Mucosa of stomach (tissue), 1 donor: ENCODE results near the gene EXOC3.

Experiments used
- H3K27me3 ChIP-seq: one replicate; pipeline ENCODE4 v1.7.0; 2013; ENCODE audit warnings: mild to moderate bottlenecking, low read length; ENCODE audit not compliant: control insufficient read depth, insufficient read depth
- H3K36me3 ChIP-seq: one replicate; pipeline ENCODE4 v1.7.0; 2013; ENCODE audit warnings: low read length; ENCODE audit not compliant: control insufficient read depth, insufficient read depth
- H3K4me1 ChIP-seq: one replicate; pipeline ENCODE4 v1.7.0; 2013; ENCODE audit warnings: mild to moderate bottlenecking, low read length; ENCODE audit not compliant: control insufficient read depth, insufficient read depth
- H3K4me3 ChIP-seq: one replicate; pipeline ENCODE4 v1.7.0; 2013; ENCODE audit warnings: low read length
- H3K9ac ChIP-seq: one replicate; pipeline ENCODE4 v1.7.0; 2013; ENCODE audit warnings: mild to moderate bottlenecking, low read length, moderate library complexity
- H3K9me3 ChIP-seq: one replicate; pipeline ENCODE4 v1.7.0; 2013; ENCODE audit warnings: mild to moderate bottlenecking, low read length, moderate library complexity; ENCODE audit not compliant: control insufficient read depth
- donor health status: Pancreatic carcinoma.

EXOC3 gene

GRCh38 chr5:494667-495255 lies 51.8 kb downstream of the EXOC3 start:
- Histone ChIP-seq H3K36me3 (no peaks in the 10 kb centered on the region), H3K9me3 (no peaks in the 10 kb centered on the region), H3K4me1 (no peaks in the 10 kb centered on the region), H3K4me3 (no peak overlapping the region), H3K27me3 (peaks cover 9% of the 10 kb centered on the region), H3K9ac (no peak overlapping the region)

- Histone ChIP-seq H3K4me1 (no peaks in the 10 kb centered on the region), H3K4me3 (no peak overlapping the region), H3K27me3 (peaks cover 10% of the 10 kb centered on the region), H3K9ac (no peak overlapping the region), H3K9me3 (no peaks in the 10 kb centered on the region), H3K36me3 (no peaks in the 10 kb centered on the region)
Measured at GRCh38 chr5:496028-496427, 53.1 kb downstream of the EXOC3 start.

- no peaks in the 10 kb centered on the region for H3K4me1 ChIP-seq
- H3K36me3 ChIP-seq, result no peaks in the 10 kb centered on the region
- no peaks in the 10 kb centered on the region for H3K9me3 ChIP-seq
- no peak overlapping the region for H3K9ac ChIP-seq
- peaks cover 19% of the 10 kb centered on the region for H3K27me3 ChIP-seq
- H3K4me3 ChIP-seq, result no peak overlapping the region
Measured at GRCh38 chr5:497090-497700, 54.2 kb downstream of the EXOC3 start.

- peaks cover 16% of the 10 kb centered on the region for H3K27me3 ChIP-seq
Measured at GRCh38 chr5:497871-498509, 55.0 kb downstream of the EXOC3 start.

GRCh38 chr5:499233-500209 lies 56.5 kb downstream of the EXOC3 start:
- peaks cover 18% of the 10 kb centered on the region for H3K27me3 ChIP-seq
- no peak overlapping the region for H3K9ac ChIP-seq
- H3K4me1 ChIP-seq, result no peaks in the 10 kb centered on the region
- no peaks in the 10 kb centered on the region for H3K36me3 ChIP-seq
- H3K9me3 ChIP-seq, result no peaks in the 10 kb centered on the region
- H3K4me3 ChIP-seq, result no peak overlapping the region

More at GRCh38 chr5:497871-498509, 55.0 kb downstream of the EXOC3 start:
- Histone ChIP-seq H3K9me3 (no peaks in the 10 kb centered on the region), H3K9ac (no peak overlapping the region), H3K36me3 (no peaks in the 10 kb centered on the region), H3K4me1 (no peaks in the 10 kb centered on the region), H3K4me3 (no peak overlapping the region)

- no peaks in the 10 kb centered on the region for H3K36me3 ChIP-seq
- no peak overlapping the region for H3K4me3 ChIP-seq
- no peaks in the 10 kb centered on the region for H3K9me3 ChIP-seq
- H3K27me3 ChIP-seq, result peaks cover 18% of the 10 kb centered on the region
- no peaks in the 10 kb centered on the region for H3K4me1 ChIP-seq
- H3K9ac ChIP-seq, result no peak overlapping the region
Measured at GRCh38 chr5:500491-500890, 57.5 kb downstream of the EXOC3 start.

GRCh38 chr5:501105-501830 lies 58.3 kb downstream of the EXOC3 start:
- Histone ChIP-seq H3K36me3 (no peaks in the 10 kb centered on the region), H3K9ac (no peak overlapping the region), H3K9me3 (no peaks in the 10 kb centered on the region), H3K4me1 (peaks cover 6% of the 10 kb centered on the region), H3K4me3 (no peak overlapping the region), H3K27me3 (peaks cover 24% of the 10 kb centered on the region)

GRCh38 chr5:501831-502184 lies 58.8 kb downstream of the EXOC3 start:
- no peak overlapping the region for H3K9ac ChIP-seq
- no peaks in the 10 kb centered on the region for H3K9me3 ChIP-seq
- H3K36me3 ChIP-seq, result no peaks in the 10 kb centered on the region
- peaks cover 9% of the 10 kb centered on the region for H3K4me1 ChIP-seq
- H3K27me3 ChIP-seq, result peaks cover 26% of the 10 kb centered on the region
- H3K4me3 ChIP-seq, result no peak overlapping the region

GRCh38 chr5:502325-503079 lies 59.5 kb downstream of the EXOC3 start:
- Histone ChIP-seq H3K4me3 (no peak overlapping the region), H3K27me3 (peaks cover 22% of the 10 kb centered on the region), H3K9ac (no peak overlapping the region)

GRCh38 chr5:504326-505154 lies 61.6 kb downstream of the EXOC3 start:
- H3K9me3 ChIP-seq, result no peaks in the 10 kb centered on the region
- no peak overlapping the region for H3K9ac ChIP-seq
- H3K4me3 ChIP-seq, result no peak overlapping the region
- no peaks in the 10 kb centered on the region for H3K36me3 ChIP-seq
- H3K27me3 ChIP-seq, result peaks cover 22% of the 10 kb centered on the region
- peaks cover 9% of the 10 kb centered on the region for H3K4me1 ChIP-seq

More at GRCh38 chr5:502325-503079, 59.5 kb downstream of the EXOC3 start:
- Histone ChIP-seq H3K36me3 (no peaks in the 10 kb centered on the region), H3K4me1 (peaks cover 9% of the 10 kb centered on the region), H3K9me3 (no peaks in the 10 kb centered on the region)
